Ectodermal cell (in vitro differentiated cells): ENCODE data around the gene FDX2.

Experiments
- H3K27ac ChIP-seq: 2 replicates; pipeline ENCODE4 v1.7.0; 2013; ENCODE audit warnings: mild to moderate bottlenecking, low read depth, low read length; ENCODE audit not compliant: insufficient read depth, poor library complexity, severe bottlenecking
- H3K27me3 ChIP-seq: 2 replicates; pipeline ENCODE4 v1.7.0; 2013; ENCODE audit warnings: mild to moderate bottlenecking, low read length; ENCODE audit not compliant: insufficient read depth, control insufficient read depth, poor library complexity, severe bottlenecking
- H3K36me3 ChIP-seq: one replicate; pipeline ENCODE4 v1.7.0; 2013; ENCODE audit warnings: low read length; ENCODE audit not compliant: control insufficient read depth, insufficient read depth
- H3K4me1 ChIP-seq: one replicate; pipeline ENCODE4 v1.7.0; 2013; ENCODE audit warnings: low read length; ENCODE audit not compliant: control insufficient read depth, insufficient read depth
- H3K4me3 ChIP-seq: 2 replicates; pipeline ENCODE4 v1.7.0; 2013; ENCODE audit warnings: low read depth, low read length, control low read depth; ENCODE audit not compliant: insufficient read depth
- H3K9me3 ChIP-seq: 2 replicates; pipeline ENCODE4 v1.7.0; 2013; ENCODE audit warnings: mild to moderate bottlenecking, low read length, moderate library complexity; ENCODE audit not compliant: control insufficient read depth
- WGBS, 2 experiments: methylation state at CpG; one replicate each; pipeline ENCODE4 v1.1.7; 2013; ENCODE audit warnings: missing lambda C conversion rate in 2 of 2; 5-methylcytosine and 5-hydroxymethylcytosine counted together

Gene FDX2

DNA sequence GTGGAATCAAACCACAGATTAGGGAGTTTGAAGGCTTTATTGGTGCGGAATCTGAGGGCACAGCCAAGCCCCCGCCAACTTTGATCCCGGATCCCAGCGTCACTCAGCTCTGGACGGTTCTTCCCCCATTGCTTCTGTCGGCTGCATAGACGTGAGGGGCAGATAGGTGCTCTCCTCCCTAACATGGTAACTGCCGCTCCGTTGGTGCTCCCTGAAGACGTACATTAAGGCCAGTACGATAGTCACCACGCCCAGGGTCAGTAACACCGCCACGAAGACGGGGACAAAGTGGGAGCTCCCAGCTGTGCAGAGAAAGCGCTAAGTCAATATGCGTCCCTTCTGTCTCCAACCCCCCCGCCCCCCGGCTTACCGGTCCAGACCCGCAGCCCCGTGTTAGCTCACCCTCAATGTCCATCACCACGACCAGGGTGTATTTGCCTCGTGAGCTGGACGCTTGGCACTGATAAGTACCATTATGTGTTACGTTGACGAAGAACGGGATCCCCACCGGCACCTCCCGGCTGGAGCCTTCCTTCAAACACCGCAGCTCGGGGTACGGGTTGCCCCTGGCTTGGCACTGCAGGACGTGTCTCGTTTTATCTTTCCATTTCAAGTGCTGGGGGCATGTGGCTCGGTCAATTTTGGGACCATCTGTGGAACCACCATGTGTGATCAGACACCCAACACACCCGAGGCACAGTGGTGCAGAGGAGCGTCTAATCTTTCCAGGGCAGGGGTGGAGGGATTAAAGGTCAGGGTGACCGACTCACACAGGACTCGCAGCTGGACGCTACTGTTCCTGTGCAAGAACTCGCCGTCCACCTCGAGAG is 18.2 kb upstream of the FDX2 start:
- WGBS, 2 experiments: 4% methylated on average over 44 of the region's 44 CpGs
- Histone ChIP-seq H3K9me3 (no peaks in the 10 kb centered on the region), H3K4me3 (peak overlapping the region; percentile 63), H3K36me3 (peaks cover 13% of the 10 kb centered on the region), H3K27me3 (peaks cover 19% of the 10 kb centered on the region), H3K4me1 (peaks cover 17% of the 10 kb centered on the region), H3K27ac (no peak overlapping the region)

DNA sequence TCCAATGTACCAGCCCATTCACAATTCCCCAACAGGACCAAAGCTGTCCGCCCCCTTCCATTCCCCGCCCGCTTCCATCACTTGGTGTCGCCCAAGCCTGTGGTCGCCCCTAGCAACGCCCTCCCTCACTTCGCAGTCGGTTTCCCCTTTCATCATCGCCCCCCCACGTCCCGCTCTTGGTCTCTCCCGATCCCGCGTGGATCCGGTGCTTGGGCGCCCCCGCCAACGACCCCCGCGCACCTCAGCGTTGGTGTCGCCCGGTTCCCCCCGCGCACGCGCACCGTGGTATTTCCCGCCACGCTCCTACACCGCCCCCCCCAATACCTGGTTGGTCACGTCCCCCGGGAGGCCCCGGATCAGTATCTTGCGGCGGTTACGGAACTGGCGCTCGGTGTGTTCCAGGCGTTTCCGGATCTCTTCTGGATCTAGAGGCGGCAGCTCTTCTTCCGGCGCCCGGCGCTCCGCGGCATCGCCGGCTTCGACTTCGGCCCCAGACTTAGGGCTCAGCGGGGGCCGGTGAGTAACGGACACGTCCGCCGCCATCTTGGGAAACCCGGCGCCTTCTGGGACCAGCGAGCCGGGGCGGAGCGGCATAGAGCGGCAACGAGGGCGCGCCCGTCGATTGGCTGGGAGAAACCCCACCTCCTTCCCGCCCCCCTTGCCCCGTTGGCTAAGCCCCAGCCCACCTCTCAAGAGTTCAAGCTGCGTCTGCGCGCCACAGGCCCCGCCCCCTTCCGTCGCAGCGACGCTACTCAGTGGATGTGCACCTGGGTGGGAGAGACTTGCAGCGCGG is 17.3 kb upstream of the FDX2 start, which contains the start of gene RAVER1:
RAVER1 (minus strand) TSS at position 565 of the 793 bp plus-strand sequence; CDS start at position 543, 22 bp downstream.
- peaks cover 17% of the 10 kb centered on the region for H3K4me1 ChIP-seq
- peak within 1 kb of the TSS; percentile 93 for H3K27ac ChIP-seq
- no peaks in the 10 kb centered on the region for H3K9me3 ChIP-seq
- H3K4me3 ChIP-seq: peak within 1 kb of the TSS; percentile 63
- H3K36me3 ChIP-seq: peaks cover 19% of the 10 kb centered on the region
- peaks cover 19% of the 10 kb centered on the region for H3K27me3 ChIP-seq
- 0% methylated on average over 82 of the region's 82 CpGs for WGBS, 2 experiments

DNA sequence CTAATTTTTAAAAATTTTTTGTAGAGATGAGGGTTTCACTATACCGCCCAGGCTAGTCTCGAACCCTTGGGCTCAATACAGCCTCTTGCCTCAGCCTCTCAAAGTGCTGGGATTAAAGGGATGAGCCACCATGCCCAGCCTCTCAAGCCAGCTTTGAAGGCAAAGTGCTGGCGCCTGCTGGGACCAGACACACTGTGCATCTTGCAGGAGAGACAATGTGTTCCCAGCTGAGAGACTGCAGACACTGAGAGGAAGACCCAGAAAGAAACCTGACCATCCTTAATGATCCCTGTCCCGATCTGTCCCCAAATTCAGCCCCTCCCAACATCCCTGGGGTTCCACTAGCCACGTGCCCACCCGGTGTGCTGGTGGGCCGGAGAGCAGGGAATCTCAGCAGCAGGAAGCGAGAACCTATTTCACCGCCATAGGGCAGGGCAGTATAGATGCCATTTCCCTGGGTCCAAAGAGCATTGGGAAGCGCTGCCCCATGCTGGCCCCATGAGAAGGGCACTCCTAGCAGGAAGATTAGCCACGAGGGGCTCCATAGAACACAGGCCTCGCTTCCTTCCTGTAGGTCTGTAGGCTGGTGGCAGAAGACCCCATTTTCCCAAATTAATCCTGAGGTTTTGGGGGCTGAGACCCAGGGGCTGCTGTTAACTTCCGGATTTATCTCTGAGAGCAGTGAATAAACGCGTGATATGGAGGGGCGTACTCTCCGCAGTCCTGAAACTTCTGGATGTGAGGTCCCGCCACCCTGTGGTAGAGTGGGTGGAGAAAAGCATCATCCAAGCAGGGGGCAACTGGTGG is 16.5 kb upstream of the FDX2 start:
- Histone ChIP-seq H3K27ac (no peak overlapping the region), H3K4me1 (peaks cover 17% of the 10 kb centered on the region), H3K4me3 (peak overlapping the region; percentile 63), H3K27me3 (peaks cover 19% of the 10 kb centered on the region), H3K9me3 (no peaks in the 10 kb centered on the region), H3K36me3 (peaks cover 25% of the 10 kb centered on the region)
- 41 to 44% methylated on average over 18 of the region's 18 CpGs for WGBS, 2 experiments

DNA sequence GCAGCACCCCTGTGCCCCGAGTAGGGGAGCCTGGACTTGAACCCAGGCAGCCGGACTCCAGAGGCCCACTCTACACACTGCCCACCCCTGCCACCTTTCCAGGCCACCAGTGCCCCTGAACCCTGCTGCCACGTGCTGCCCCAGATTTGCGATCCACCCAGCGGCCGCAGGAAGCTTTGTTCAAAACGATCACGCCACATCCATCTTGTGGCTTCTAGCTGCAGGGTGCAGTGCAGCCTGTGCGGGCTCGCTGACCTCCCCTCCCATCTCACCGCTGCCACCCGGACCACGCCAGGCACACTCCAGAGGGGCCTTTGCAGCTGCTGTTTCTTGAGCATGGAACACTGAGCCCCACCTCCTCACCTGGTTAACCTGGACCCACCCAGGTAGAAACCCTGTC is 13.7 kb upstream of the FDX2 start:
- Histone ChIP-seq H3K27ac (no peak overlapping the region), H3K36me3 (peaks cover 36% of the 10 kb centered on the region)
- WGBS, 2 experiments: 95 to 96% methylated on average over 13 of the region's 13 CpGs

DNA sequence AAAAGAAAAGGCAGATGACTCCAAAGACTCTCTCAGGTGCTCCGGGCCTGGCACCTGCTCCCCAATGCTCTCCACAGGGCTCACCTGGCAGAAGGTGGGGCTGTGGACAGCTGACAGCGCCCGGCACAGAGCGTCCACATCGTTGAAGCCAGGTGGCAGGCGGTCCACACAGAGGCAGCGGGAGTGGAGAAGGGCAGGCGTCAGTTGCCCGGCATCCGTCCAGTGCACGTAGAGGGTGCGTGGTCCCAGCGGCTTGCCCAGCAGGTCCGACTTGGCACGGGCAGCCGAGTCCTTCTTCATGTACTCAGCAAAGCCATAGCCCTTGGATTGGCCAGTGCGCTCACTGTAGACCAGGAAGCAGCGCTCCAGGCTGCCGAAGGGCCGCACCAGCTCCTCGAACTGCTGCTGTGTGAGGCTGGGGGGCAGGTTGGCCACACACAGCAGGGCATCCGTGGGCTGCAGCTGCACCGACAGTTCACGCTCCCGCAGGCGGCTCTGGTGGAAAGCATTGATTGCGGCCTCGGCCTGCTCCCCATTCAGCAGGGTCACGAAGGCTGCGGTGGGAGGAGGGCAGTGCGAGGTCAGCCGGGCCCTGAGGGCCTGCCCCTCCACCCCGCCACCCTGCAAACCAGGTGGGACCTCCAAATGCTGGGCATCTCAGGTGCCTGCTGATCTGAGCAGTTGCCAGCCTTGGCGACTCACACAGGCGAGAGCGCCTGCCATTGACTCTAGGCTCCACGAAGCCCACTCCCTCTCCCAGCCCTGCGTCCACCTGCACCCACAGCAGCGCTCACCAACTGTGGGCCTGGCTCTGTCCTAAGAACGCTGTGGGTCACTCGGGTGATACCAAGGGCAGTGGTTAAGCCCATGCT is 13.0 kb upstream of the FDX2 start:
- Histone ChIP-seq H3K27ac (no peak overlapping the region), H3K4me3 (no peak overlapping the region), H3K9me3 (no peaks in the 10 kb centered on the region), H3K36me3 (peaks cover 40% of the 10 kb centered on the region), H3K4me1 (peaks cover 10% of the 10 kb centered on the region), H3K27me3 (peaks cover 1% of the 10 kb centered on the region)
- WGBS, 2 experiments: 96 to 97% methylated on average over 41 of the region's 41 CpGs

More for the DNA sequence above, 13.7 kb upstream of the FDX2 start:
- H3K4me1 ChIP-seq: peaks cover 17% of the 10 kb centered on the region
- no peaks in the 10 kb centered on the region for H3K9me3 ChIP-seq
- no peak overlapping the region for H3K4me3 ChIP-seq
- H3K27me3 ChIP-seq: peaks cover 9% of the 10 kb centered on the region

DNA sequence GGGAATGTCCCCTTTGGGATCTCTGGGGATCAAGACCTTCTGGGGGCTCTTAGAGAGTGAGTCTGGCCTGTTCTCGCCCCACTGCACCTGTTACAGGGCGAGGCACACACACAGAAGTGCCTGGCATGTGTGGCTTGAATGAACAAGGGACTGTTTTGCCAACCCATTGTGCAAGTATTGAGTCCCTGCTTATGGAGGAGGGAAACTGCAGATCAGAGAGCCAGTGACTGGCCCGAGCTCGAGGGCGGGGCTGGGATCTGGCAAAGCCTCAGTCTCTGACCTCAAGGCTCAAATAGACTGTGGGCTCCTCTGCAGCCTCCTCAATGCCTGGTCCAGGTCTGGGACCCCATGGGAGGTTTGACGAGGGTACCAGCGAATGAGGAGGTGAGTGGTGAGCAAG is 12.0 kb upstream of the FDX2 start:
- no peak overlapping the region for H3K4me3 ChIP-seq
- no peaks in the 10 kb centered on the region for H3K9me3 ChIP-seq
- H3K27ac ChIP-seq: no peak overlapping the region
- H3K27me3 ChIP-seq: no peaks in the 10 kb centered on the region
- 96 to 97% methylated on average over 7 of the region's 7 CpGs for WGBS, 2 experiments
- peaks cover 47% of the 10 kb centered on the region for H3K36me3 ChIP-seq
- peaks cover 10% of the 10 kb centered on the region for H3K4me1 ChIP-seq

DNA sequence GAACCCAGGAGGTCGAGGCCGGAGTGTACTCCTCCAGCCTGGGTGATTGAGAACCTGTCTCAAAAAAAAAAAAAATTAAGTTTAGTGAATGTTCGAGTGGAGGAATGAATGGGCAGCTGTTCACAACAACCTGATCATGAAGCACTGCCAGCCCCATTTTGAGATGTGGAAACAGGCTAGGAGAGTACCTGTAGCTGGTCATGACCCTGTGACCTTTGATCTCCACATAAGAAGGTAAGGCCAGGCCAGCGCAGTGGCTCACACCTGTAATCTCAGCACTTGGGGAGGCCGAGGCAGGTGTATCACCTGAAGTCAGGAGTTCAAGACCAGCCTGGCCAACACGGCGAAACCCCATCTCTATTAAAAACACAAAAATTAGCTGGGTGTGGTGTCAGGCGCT is 9.9 kb upstream of the FDX2 start:
- Histone ChIP-seq H3K27ac (no peak overlapping the region), H3K4me1 (no peaks in the 10 kb centered on the region), H3K36me3 (peaks cover 65% of the 10 kb centered on the region), H3K9me3 (no peaks in the 10 kb centered on the region), H3K27me3 (no peaks in the 10 kb centered on the region), H3K4me3 (no peak overlapping the region)
- 93% methylated on average over 8 of the region's 8 CpGs for WGBS, 2 experiments

DNA sequence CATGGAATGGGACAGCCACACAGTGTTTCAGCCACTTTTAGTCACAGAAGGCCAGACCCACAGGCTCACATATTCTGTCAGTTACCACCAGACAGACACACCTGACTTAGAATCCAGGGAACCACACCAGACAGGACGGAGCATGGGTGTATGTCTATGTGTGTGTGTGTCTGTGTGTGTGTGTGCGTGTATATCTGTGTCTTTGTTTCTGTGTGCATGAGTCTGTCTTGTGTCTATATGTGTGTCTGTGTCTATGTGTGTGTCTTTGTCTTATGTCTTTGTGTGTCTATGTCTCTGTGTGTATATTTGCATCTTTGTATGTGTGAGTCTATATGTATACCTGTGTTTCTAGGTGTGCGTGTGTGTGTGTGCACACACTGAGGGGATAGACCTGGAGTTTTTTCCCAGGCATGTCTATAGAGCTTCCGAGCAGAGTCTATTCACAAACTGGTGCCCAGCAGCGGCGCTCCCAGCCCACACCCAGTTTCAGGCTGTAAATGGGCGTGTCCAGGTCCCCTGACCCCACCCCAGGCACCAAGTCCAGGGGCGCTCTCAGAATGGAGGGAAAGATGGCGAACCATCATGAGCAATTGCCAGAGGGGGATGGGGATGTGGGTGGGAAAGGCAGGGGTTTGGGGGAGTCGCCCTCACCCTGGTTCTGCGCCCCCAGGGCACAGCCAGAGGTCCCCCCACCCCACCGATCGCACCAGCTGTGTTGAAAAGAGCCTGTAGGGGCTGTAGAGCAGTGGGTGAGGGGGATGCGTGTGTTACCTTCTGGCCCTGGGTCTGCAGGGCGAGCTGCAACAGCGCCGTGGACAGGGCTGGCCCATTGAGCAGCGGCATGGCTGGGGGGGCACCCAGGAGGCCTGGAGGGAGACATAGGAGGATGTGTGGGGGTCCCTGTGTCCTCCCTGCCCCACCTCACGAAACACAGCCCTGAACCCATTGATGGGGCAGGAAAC is 6.3 kb upstream of the FDX2 start:
- no peak overlapping the region for H3K27ac ChIP-seq
- H3K27me3 ChIP-seq: no peaks in the 10 kb centered on the region
- H3K9me3 ChIP-seq: no peaks in the 10 kb centered on the region
- H3K36me3 ChIP-seq: peaks cover 54% of the 10 kb centered on the region
- no peaks in the 10 kb centered on the region for H3K4me1 ChIP-seq
- H3K4me3 ChIP-seq: no peak overlapping the region
- 96 to 97% methylated on average over 19 of the region's 19 CpGs for WGBS, 2 experiments
